ENCODE data around the gene PADI1.

- no peak for TF ChIP-seq CTCF (IDR thresholded peaks at IDR 0.05 in 4 of 5, conservative IDR thresholded peaks at IDR 0.05 in 1 of 5)
- TF ChIP-seq POLR2A (IDR thresholded peaks at IDR 0.05), result no peak
Measured at GRCh38 chr1:17251701-17252376, 46.9 kb downstream of the PADI1 start.

Data from gastrocnemius medialis (tissue), 4 donors.